ENCODE measurements around the gene SLC35F3.

Gene SLC35F3

DNA sequence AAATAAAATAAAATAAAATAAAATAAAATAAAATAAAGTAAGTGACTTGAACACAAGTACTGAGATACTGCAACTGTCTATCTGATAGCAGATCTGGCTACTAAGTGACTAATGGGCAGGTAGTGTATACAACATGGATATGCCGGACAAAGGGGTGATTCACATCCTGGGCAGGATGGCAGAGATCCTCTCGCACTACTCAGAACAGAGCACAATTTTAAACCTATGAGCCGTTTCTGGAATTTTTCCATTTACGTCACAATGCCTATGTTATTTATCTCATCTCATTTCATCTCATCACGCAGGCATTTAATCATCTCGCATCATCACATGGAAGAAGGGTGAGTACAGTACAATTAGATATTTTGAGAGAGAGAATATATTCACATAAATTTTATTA is 235.5 kb downstream of the SLC35F3 start:
- Histone ChIP-seq H3K9me3 (no peaks in the 10 kb centered on the region), H3K36me3 (no peaks in the 10 kb centered on the region), H3K4me3 (ENCODE audit: low read depth in 1 of 2, low read length in 1 of 2) (no peak overlapping the region), H3K4me1 (ENCODE audit: control insufficient read depth in 1 of 2, insufficient read depth in 1 of 2, low read depth in 1 of 2, low read length in 1 of 2) (no peaks in the 10 kb centered on the region), H3K27ac (no peak overlapping the region), H3K27me3 (peaks cover 12% of the 10 kb centered on the region)
- TF ChIP-seq, protein P1, sequence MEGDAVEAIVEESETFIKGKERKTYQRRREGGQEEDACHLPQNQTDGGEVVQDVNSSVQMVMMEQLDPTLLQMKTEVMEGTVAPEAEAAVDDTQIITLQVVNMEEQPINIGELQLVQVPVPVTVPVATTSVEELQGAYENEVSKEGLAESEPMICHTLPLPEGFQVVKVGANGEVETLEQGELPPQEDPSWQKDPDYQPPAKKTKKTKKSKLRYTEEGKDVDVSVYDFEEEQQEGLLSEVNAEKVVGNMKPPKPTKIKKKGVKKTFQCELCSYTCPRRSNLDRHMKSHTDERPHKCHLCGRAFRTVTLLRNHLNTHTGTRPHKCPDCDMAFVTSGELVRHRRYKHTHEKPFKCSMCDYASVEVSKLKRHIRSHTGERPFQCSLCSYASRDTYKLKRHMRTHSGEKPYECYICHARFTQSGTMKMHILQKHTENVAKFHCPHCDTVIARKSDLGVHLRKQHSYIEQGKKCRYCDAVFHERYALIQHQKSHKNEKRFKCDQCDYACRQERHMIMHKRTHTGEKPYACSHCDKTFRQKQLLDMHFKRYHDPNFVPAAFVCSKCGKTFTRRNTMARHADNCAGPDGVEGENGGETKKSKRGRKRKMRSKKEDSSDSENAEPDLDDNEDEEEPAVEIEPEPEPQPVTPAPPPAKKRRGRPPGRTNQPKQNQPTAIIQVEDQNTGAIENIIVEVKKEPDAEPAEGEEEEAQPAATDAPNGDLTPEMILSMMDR (IDR thresholded peaks at IDR 0.05), result no peak

DNA sequence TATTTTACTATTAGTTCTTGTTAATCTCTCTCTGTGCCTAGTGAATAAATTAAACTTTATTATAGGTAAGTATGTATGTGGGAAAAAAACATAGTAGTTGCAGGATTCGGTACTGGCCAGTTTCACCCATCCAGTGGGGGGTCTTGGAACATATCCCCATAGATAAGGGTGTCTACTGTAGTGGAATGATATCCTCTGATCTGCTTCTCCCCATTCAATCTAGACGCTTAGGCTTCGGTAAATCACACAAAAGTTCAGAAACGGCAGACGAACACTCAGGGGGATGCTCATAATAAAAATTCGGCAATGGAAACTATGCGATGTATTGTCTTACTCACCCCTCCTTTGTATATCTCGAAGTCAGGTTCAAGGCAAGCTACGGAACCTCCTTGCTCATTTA is 235.9 kb downstream of the SLC35F3 start:
- Histone ChIP-seq H3K9me3 (no peaks in the 10 kb centered on the region), H3K36me3 (no peaks in the 10 kb centered on the region), H3K4me1 (ENCODE audit: control insufficient read depth in 1 of 2, insufficient read depth in 1 of 2, low read depth in 1 of 2, low read length in 1 of 2) (no peaks in the 10 kb centered on the region), H3K4me3 (ENCODE audit: low read depth in 1 of 2, low read length in 1 of 2) (no peak overlapping the region), H3K27me3 (peaks cover 16% of the 10 kb centered on the region), H3K27ac (no peak overlapping the region)
- TF ChIP-seq, protein P1 (IDR thresholded peaks at IDR 0.05), result no peak

DNA sequence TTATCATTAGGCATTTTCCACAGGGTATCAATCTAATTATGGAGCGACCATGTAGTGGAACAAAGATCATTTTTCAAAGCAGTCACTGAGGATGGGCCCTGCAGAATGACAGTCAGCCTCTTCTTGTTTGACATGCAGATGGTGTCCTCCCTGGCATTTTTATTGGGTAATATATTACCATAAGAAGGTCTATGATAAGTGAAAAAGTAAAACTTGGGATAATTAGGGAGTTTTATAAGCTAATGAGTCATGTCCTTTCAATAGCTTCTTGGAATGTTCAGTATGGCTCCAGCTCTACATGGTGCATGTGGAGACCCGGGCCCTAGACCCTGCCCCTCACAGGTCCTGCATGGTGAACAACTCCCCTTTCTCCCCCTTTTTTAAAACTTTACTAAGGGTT is 236.5 kb downstream of the SLC35F3 start:
- no peak overlapping the region for H3K27ac ChIP-seq
- TF ChIP-seq, protein P1 (IDR thresholded peaks at IDR 0.05), result no peak
- no peaks in the 10 kb centered on the region for H3K36me3 ChIP-seq
- no peaks in the 10 kb centered on the region for H3K9me3 ChIP-seq
- no peaks in the 10 kb centered on the region for H3K4me1 ChIP-seq (ENCODE audit: control insufficient read depth in 1 of 2, insufficient read depth in 1 of 2, low read depth in 1 of 2, low read length in 1 of 2)
- peaks cover 19% of the 10 kb centered on the region for H3K27me3 ChIP-seq
- H3K4me3 ChIP-seq (ENCODE audit: low read depth in 1 of 2, low read length in 1 of 2), result no peak overlapping the region

DNA sequence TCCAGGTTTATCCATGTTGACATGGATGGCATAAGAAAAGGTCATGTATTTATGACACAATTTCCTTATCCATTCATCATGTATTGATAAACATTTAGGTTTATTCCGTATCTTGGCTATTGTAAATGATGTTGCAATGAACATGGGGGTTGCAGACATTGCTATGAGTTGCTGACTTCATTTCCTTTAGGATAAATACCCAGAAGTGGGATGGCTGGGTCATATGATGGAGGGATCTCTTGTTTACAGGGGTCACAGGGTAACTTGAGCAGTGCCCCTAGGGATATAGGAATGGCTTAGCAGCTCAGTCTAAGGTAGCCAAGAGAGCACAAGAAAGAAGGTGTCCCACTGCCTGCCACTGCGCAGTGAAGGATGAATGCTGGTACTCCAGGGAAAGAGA is 239.2 kb downstream of the SLC35F3 start:
- Histone ChIP-seq H3K27ac (no peak overlapping the region), H3K4me1 (ENCODE audit: control insufficient read depth in 1 of 2, insufficient read depth in 1 of 2, low read depth in 1 of 2, low read length in 1 of 2) (no peaks in the 10 kb centered on the region), H3K9me3 (no peaks in the 10 kb centered on the region), H3K36me3 (no peaks in the 10 kb centered on the region), H3K4me3 (ENCODE audit: low read depth in 1 of 2, low read length in 1 of 2) (no peak overlapping the region), H3K27me3 (peaks cover 28% of the 10 kb centered on the region)
- TF ChIP-seq, protein P1 (IDR thresholded peaks at IDR 0.05), result no peak

DNA sequence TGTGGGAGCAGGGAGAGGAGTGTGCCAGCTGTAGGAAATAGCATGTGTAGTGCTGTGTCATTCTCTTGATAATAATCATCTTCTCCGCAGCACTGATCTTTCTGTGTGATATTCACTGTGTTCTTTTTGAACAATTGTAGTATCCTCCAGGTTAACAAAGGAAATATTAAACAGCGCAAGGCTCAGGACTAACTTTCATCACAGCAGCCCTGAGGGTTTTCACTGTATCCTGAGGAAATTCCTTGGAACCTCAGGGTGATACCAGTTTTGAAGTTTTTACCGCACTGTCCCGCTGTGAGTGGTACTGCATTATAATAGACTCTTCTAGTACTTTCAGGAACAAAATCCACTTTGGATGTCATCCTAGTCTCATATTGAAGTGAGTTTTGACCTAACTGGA is 240.4 kb downstream of the SLC35F3 start:
- Histone ChIP-seq H3K36me3 (no peaks in the 10 kb centered on the region), H3K9me3 (no peaks in the 10 kb centered on the region), H3K27me3 (peaks cover 28% of the 10 kb centered on the region), H3K27ac (no peak overlapping the region), H3K4me1 (ENCODE audit: control insufficient read depth in 1 of 2, insufficient read depth in 1 of 2, low read depth in 1 of 2, low read length in 1 of 2) (no peaks in the 10 kb centered on the region), H3K4me3 (ENCODE audit: low read depth in 1 of 2, low read length in 1 of 2) (no peak overlapping the region)
- TF ChIP-seq, protein P1 (IDR thresholded peaks at IDR 0.05), result no peak

DNA sequence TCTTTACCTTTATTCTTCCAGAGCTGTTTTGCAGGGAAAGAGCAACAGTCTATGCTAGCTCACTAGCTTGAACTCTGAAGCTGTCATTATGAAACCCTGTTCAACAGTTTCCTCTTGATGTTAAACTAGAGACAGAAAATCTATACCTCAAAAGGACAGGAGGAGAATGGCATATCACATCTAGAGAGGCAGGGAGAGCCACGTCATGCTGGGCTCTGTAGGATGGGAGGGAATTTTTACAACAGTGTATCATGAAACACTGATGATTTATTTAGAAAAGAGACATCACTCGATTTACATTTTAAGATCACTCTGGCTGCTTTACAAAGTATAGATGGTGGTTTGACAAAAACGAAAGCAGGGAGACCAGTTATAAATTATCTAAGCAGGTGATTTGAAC is 243.9 kb downstream of the SLC35F3 start:
- Histone ChIP-seq H3K27me3 (peaks cover 28% of the 10 kb centered on the region), H3K4me3 (ENCODE audit: low read depth in 1 of 2, low read length in 1 of 2) (no peak overlapping the region), H3K4me1 (ENCODE audit: control insufficient read depth in 1 of 2, insufficient read depth in 1 of 2, low read depth in 1 of 2, low read length in 1 of 2) (no peaks in the 10 kb centered on the region), H3K27ac (no peak overlapping the region), H3K36me3 (no peaks in the 10 kb centered on the region), H3K9me3 (no peaks in the 10 kb centered on the region)
- TF ChIP-seq, protein P1 (IDR thresholded peaks at IDR 0.05), result no peak
